Measurements from ENCODE around the gene TMEM255B.
"Not testable (repeated sequence)": the region's sequence is repeated elsewhere in the genome, so short reads cannot be mapped to it uniquely, and the experiment has no call there.

Gene TMEM255B

GRCh38 chr13:113832631-113833030 lies 73.6 kb downstream of the TMEM255B start:
- DNase-seq (ENCODE audit: low read depth, low spot score) = no peak

- no peak for DNase-seq (ENCODE audit: low read depth, low spot score)
Measured at GRCh38 chr13:113833111-113833830, 74.2 kb downstream of the TMEM255B start.

GRCh38 chr13:113834006-113834405 lies 75.0 kb downstream of the TMEM255B start:
- DNase-seq (ENCODE audit: low read depth, low spot score) = not testable (repeated sequence)

GRCh38 chr13:113834496-113835200 lies 75.6 kb downstream of the TMEM255B start:
- no peak for DNase-seq (ENCODE audit: low read depth, low spot score)

GRCh38 chr13:113835461-113836270 lies 76.6 kb downstream of the TMEM255B start:
- DNase-seq (ENCODE audit: low read depth, low spot score) = no peak

GRCh38 chr13:113836768-113837559 lies 77.9 kb downstream of the TMEM255B start:
- no peak for DNase-seq (ENCODE audit: low read depth, low spot score)

- no peak for DNase-seq (ENCODE audit: low read depth, low spot score)
Measured at GRCh38 chr13:113837560-113838355, 78.7 kb downstream of the TMEM255B start.

GRCh38 chr13:113838711-113839201 lies 79.7 kb downstream of the TMEM255B start:
- no peak for DNase-seq (ENCODE audit: low read depth, low spot score)

- DNase-seq (ENCODE audit: low read depth, low spot score) = no peak
Measured at GRCh38 chr13:113839536-113840204, 80.6 kb downstream of the TMEM255B start.

- no peak for DNase-seq (ENCODE audit: low read depth, low spot score)
Measured at GRCh38 chr13:113840541-113841352, 81.7 kb downstream of the TMEM255B start.

GRCh38 chr13:113841353-113841650 lies 82.3 kb downstream of the TMEM255B start:
- DNase-seq (ENCODE audit: low read depth, low spot score) = no peak

GRCh38 chr13:113842336-113843062 lies 83.5 kb downstream of the TMEM255B start:
- DNase-seq (ENCODE audit: low read depth, low spot score) = no peak

GRCh38 chr13:113843063-113843654 lies 84.1 kb downstream of the TMEM255B start:
- no peak for DNase-seq (ENCODE audit: low read depth, low spot score)

GRCh38 chr13:113843864-113844556 lies 85.0 kb downstream of the TMEM255B start:
- DNase-seq (ENCODE audit: low read depth, low spot score) = no peak

GRCh38 chr13:113845055-113845454 lies 86.0 kb downstream of the TMEM255B start:
- DNase-seq (ENCODE audit: low read depth, low spot score) = no peak

- no peak for DNase-seq (ENCODE audit: low read depth, low spot score)
Measured at GRCh38 chr13:113845723-113846635, 87.0 kb downstream of the TMEM255B start.

All from activated CD4-positive, CD25-positive, alpha-beta regulatory T cell treated with anti-CD3 and anti-CD28 coated beads, Interleukin-2, amount 50 U/mL, for 16 hours (primary cell).